Activated CD8-positive, alpha-beta memory T cell treated with anti-CD3 and anti-CD28 coated beads, Interleukin-2, amount 50 U/mL, for 48 hours (primary cell): Measurements from ENCODE around the gene ARL15.
"Not testable (repeated sequence)": the region's sequence is repeated elsewhere in the genome, so short reads cannot be mapped to it uniquely, and the experiment has no call there.

Experiments used
- DNase-seq: peaks from one replicate; pipeline ENCODE4 v3.0.0-alpha.2; 2020

Gene ARL15

DNA sequence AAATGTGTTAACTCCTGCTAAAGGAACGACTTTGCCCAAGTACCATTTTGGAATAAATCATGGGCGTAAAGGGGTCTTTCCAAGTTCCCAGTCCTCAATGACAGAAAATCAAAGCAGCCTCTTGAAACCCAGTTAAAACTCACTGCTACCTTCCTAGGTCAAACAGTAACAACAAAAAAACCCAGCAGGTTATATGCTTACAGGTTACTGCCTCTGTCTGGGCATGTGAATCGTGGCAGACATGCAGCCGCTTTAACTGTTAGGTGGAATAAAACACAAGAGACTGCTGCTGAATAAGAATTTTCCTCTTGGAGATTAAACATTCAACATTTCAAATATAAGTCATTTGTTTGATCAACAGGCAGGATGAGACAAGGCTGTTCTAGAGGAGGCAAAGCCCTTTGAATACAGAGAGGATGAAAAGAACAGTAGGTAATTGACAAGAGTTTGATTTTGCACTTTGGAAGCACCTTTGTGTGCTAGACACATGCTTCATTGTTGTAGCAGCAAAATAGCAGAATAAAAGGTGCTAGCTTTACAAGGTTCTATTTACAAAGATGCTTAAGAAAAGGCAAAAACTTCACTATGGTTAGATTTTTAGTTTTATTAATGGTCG, 430.6 kb downstream of the ARL15 start:
- no peak for DNase-seq

DNA sequence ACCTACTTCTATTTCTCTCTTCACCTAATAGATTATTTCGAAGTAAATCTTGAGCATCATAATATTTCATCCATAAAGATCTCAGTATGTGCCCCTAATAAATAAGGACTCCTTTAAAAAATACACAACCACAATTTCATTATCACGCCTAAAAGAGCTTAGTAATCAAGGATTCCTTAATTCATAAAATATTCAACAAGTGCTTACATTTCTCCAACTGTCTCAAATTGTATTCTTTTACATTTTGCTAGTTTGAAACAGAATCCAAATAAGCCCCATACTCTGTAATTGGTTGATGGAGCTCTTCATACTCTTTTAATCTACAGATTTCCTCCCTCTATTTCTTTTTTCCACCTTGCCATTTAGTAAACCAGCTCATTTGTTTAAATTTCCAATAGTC, 432.4 kb downstream of the ARL15 start:
- no peak for DNase-seq

- DNase-seq = no peak
Observed at GRCh38 chr5:53877243-53877642, 433.1 kb downstream of the ARL15 start.

DNA sequence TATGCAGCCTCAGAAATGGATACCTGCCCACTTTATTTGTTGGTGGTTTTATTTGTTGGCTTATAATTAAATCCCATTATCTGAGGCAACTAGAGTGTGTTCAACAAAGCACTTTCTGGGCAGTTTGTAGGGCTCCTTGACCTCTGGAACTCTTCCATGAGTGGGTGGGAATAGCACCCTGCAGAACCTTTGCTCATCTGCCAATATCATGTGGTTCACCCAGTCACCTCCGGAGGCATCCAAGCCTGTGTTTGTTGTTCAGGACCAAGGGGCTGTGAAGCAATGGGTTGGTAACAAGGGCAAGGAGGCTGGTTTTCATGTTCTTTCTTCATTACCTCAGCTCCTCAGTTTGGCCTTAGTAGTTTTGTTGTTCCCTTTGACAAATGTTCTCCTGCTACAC, 436.0 kb downstream of the ARL15 start:
- DNase-seq = no peak

DNA sequence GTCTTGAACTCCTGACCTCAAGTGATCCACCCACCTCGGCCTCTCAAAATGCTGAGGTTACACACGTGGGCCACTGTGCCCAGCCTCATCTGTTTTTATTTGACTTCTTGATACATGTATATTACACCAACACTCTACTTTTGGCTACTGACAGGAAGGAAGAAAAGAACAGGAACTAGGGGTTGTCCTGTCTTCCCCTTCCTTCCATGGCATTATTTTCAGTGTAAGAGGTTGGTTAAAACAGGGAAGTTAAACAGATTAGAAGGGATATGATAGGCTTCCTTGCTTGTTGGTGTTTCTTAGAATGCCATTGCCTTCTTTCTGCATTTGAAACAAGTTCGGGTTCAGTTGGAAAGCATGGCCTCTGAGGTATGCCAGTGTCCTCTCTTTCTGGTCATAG, 437.1 kb downstream of the ARL15 start:
- no peak for DNase-seq

GRCh38 chr5:53871775-53872174, 438.6 kb downstream of the ARL15 start:
- no peak for DNase-seq

GRCh38 chr5:53871050-53871449, 439.3 kb downstream of the ARL15 start:
- no peak for DNase-seq

DNA sequence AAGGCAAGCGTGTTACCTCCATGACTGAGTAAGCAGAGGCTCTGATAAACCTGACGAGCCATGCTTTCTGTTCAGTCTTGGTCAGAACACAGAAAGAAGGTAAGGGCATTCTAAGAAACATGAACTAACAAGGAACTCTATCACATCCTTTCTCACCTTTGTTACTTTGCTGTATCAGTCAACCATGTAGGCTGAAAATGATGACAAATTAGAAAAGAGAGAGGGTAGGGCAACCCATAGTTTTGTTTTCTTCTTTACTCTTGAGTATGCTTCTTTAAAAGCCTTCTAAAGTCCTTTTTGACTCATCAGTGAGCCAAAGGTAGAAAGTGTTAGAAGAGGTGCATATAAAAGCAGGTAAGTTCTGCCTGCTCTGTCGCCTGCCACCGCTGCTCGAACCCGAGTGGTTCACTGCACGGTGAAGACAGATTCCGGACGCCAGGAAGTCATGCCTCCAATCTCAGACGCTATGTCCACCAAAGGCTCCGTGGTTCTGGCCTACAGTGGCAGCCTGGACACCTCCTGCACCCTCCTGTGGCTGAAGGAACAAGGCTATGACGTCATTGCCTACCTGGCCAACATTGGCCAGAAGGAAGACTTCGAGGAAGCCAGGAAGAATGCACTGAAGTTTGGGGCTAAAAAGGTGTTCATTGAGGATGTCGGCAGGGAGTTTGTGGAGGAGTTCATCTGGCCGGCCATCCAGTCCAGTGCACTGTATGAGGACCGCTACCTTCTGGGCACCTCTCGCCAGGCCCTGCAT, 451.5 kb downstream of the ARL15 start:
- no peak for DNase-seq

DNA sequence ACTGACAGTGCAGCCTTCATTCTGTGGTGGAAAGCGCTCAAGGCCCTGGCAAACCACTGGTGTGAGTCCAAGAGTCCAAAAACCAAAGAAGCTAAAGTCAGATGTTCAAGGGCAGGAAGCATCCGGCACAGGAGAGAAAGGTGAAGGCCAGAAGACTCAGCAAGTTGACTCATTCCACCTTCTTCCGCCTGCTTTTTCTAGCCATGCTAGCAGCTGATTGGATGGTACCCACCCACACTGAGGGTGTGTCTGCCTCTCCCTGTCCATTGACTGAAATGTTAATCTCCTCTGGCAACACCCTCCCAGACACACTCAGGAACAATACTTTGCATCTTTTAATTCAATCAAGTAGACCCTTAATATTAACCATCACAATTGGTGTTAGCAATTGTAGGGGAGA, 453.9 kb downstream of the ARL15 start:
- DNase-seq = no peak

DNA sequence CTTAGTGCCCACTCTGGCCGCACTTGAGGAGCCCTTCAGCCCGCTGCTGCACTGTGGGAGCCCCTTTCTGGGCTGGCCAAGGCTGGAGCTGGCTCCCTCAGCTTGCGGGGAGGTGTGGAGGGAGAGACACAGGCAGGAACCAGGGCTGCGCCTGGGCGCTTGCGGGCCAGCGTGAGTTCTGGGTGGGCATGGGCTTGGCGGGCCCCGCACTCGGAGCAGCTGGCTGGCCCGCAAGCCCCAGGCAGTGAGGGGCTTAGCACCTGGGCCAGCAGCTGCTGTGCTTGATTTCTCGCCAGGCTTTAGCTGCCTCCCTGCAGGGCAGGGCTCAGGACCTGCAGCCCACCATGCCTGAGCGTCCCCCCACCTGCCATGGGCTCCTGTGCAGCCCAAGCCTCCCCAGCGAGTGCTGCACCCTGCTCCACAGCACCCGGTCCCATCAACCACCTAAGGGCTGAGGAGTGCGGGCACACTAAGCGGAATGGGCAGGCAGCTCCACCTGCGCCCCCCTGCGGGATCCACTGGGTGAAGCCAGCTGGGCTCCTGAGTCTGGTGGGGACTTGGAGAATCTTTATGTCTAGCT, 473.4 kb downstream of the ARL15 start:
- DNase-seq = not testable (repeated sequence)

- DNase-seq = no peak
Observed at GRCh38 chr5:53834500-53834899, 475.9 kb downstream of the ARL15 start.
